ENCODE results near the gene YPEL3. TPM values are rescaled to one million over a fixed set of nuclear protein-coding genes. Genes with fewer than 3 reads are reported as not detected.

The YPEL3 gene
- total RNA-seq, 1 experiment from 2014 or later: 52.7 TPM

GRCh38 chr16:30142672-30143346 is 46.8 kb upstream of the YPEL3 start:
- no peaks in the 10 kb centered on the region for H3K36me3 Mint-ChIP-seq
- TF ChIP-seq NFE2L1 (CRISPR knock-in tag; IDR thresholded peaks at IDR 0.05) (no peak), ATF6 (CRISPR knock-in tag; IDR thresholded peaks at IDR 0.05) (no peak), ZNF671 (CRISPR knock-in tag; IDR thresholded peaks at IDR 0.05) (no peak), TCF7 (CRISPR knock-in tag; IDR thresholded peaks at IDR 0.05; ENCODE audit: low read depth) (no peak), USF2 (CRISPR knock-in tag; IDR thresholded peaks at IDR 0.05) (no peak), SMAD4 (CRISPR knock-in tag; IDR thresholded peaks at IDR 0.05) (no peak), ZNF423 (CRISPR knock-in tag; IDR thresholded peaks at IDR 0.05) (no peak), PRRX2 (CRISPR knock-in tag; IDR thresholded peaks at IDR 0.05) (no peak), NR3C1 (CRISPR knock-in tag; conservative IDR thresholded peaks at IDR 0.05; ENCODE audit: low read depth) (no peak), HMGXB4 (CRISPR knock-in tag; IDR thresholded peaks at IDR 0.05) (no peak), FOXJ3 (CRISPR knock-in tag; IDR thresholded peaks at IDR 0.05; ENCODE audit: borderline replicate concordance) (no peak), ZNF263 (CRISPR knock-in tag; IDR thresholded peaks at IDR 0.05; ENCODE audit: low read depth) (no peak)
- TF ChIP-seq, protein P1, sequence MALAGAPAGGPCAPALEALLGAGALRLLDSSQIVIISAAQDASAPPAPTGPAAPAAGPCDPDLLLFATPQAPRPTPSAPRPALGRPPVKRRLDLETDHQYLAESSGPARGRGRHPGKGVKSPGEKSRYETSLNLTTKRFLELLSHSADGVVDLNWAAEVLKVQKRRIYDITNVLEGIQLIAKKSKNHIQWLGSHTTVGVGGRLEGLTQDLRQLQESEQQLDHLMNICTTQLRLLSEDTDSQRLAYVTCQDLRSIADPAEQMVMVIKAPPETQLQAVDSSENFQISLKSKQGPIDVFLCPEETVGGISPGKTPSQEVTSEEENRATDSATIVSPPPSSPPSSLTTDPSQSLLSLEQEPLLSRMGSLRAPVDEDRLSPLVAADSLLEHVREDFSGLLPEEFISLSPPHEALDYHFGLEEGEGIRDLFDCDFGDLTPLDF (CRISPR knock-in tag; IDR thresholded peaks at IDR 0.05): no peak
- TF ChIP-seq, protein P2, sequence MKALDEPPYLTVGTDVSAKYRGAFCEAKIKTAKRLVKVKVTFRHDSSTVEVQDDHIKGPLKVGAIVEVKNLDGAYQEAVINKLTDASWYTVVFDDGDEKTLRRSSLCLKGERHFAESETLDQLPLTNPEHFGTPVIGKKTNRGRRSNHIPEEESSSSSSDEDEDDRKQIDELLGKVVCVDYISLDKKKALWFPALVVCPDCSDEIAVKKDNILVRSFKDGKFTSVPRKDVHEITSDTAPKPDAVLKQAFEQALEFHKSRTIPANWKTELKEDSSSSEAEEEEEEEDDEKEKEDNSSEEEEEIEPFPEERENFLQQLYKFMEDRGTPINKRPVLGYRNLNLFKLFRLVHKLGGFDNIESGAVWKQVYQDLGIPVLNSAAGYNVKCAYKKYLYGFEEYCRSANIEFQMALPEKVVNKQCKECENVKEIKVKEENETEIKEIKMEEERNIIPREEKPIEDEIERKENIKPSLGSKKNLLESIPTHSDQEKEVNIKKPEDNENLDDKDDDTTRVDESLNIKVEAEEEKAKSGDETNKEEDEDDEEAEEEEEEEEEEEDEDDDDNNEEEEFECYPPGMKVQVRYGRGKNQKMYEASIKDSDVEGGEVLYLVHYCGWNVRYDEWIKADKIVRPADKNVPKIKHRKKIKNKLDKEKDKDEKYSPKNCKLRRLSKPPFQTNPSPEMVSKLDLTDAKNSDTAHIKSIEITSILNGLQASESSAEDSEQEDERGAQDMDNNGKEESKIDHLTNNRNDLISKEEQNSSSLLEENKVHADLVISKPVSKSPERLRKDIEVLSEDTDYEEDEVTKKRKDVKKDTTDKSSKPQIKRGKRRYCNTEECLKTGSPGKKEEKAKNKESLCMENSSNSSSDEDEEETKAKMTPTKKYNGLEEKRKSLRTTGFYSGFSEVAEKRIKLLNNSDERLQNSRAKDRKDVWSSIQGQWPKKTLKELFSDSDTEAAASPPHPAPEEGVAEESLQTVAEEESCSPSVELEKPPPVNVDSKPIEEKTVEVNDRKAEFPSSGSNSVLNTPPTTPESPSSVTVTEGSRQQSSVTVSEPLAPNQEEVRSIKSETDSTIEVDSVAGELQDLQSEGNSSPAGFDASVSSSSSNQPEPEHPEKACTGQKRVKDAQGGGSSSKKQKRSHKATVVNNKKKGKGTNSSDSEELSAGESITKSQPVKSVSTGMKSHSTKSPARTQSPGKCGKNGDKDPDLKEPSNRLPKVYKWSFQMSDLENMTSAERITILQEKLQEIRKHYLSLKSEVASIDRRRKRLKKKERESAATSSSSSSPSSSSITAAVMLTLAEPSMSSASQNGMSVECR (CRISPR knock-in tag; IDR thresholded peaks at IDR 0.05; ENCODE audit: borderline replicate concordance): no peak
- DNase-seq (ENCODE audit: low spot score) (no peak), ATAC-seq (peak; percentile 60)
- POLR2A ChIA-PET: no interaction called here
- peaks cover 8% of the 10 kb centered on the region for H3K27me3 Mint-ChIP-seq (ENCODE audit: low read depth)
- CTCF ChIA-PET: interaction anchor here (0.6 to 2.0 kb wide), 14 partner anchors 9 to 551 kb away, joined by 3 to 15 read pairs (median 4); partner anchors contain the start of genes CORO1A and TBX6
- H3K27ac Mint-ChIP-seq: no peak overlapping the region
- H3K9me3 Mint-ChIP-seq: peaks cover 4% of the 10 kb centered on the region; the same call in 1 of the 2 replicates
- H3K4me1 Mint-ChIP-seq: no peaks in the 10 kb centered on the region
- no peak overlapping the region for H3K4me3 Mint-ChIP-seq

- H3K27me3 Mint-ChIP-seq (ENCODE audit: low read depth): peaks cover 9% of the 10 kb centered on the region
- H3K9me3 Mint-ChIP-seq: peaks cover 4% of the 10 kb centered on the region; the same call in 1 of the 2 replicates
- no peak for DNase-seq (ENCODE audit: low spot score)
- no peaks in the 10 kb centered on the region for H3K36me3 Mint-ChIP-seq
- H3K27ac Mint-ChIP-seq: no peak overlapping the region
- ATAC-seq: no peak
- CTCF ChIA-PET: interaction anchor here (2.0 kb wide), 1 partner anchor 30 kb away, joined by 12 read pairs; no protein-coding TSS in a partner anchor
- no peaks in the 10 kb centered on the region for H3K4me1 Mint-ChIP-seq
- H3K4me3 Mint-ChIP-seq: no peak overlapping the region
- POLR2A ChIA-PET: no interaction called here
- TF ChIP-seq USF1 (CRISPR knock-in tag; IDR thresholded peaks at IDR 0.05) (no peak), ZNF532 (CRISPR knock-in tag; IDR thresholded peaks at IDR 0.05; ENCODE audit: borderline replicate concordance) (no peak), ZNF138 (CRISPR knock-in tag; conservative IDR thresholded peaks at IDR 0.05) (no peak), GRHL2 (CRISPR knock-in tag; IDR thresholded peaks at IDR 0.05; ENCODE audit: insufficient replicate concordance, severe bottlenecking) (no peak), NFATC4 (CRISPR knock-in tag; IDR thresholded peaks at IDR 0.05) (no peak), SOX15 (CRISPR knock-in tag; IDR thresholded peaks at IDR 0.05) (no peak)
These were observed 45.7 kb upstream of the YPEL3 start for GRCh38 chr16:30141750-30142149.

All from WTC11 (cell line).